ENCODE data around the gene AGFG1.

AGFG1 gene

GRCh38 chr2:227454323-227454860 is 17.6 kb upstream of the AGFG1 start:
- TF ChIP-seq REST (IDR thresholded peaks at IDR 0.05; ENCODE audit: insufficient read depth in 1 of 2, low read depth in 2 of 2, low read length in 2 of 2) (no peak), TAF1 (IDR thresholded peaks at IDR 0.05; ENCODE audit: borderline replicate concordance, insufficient read depth, low read length) (no peak), SIN3A (IDR thresholded peaks at IDR 0.05; ENCODE audit: borderline replicate concordance, insufficient read depth, low read length) (no peak), FOXP2 (optimal IDR thresholded peaks at IDR 0.05; ENCODE audit: borderline replicate concordance, extremely low read depth, extremely low read length, insufficient read depth) (no peak), POLR2AphosphoS5 (IDR thresholded peaks at IDR 0.05; ENCODE audit: low read depth, low read length) (no peak)

GRCh38 chr2:227455200-227455599 is 16.8 kb upstream of the AGFG1 start:
- no peak for TF ChIP-seq FOXP2 (optimal IDR thresholded peaks at IDR 0.05; ENCODE audit: borderline replicate concordance, extremely low read depth, extremely low read length, insufficient read depth)
- TF ChIP-seq SIN3A (IDR thresholded peaks at IDR 0.05; ENCODE audit: borderline replicate concordance, insufficient read depth, low read length) = no peak
- no peak for TF ChIP-seq REST (IDR thresholded peaks at IDR 0.05; ENCODE audit: insufficient read depth in 1 of 2, low read depth in 2 of 2, low read length in 2 of 2)
- TF ChIP-seq TAF1 (IDR thresholded peaks at IDR 0.05; ENCODE audit: borderline replicate concordance, insufficient read depth, low read length) = no peak
- TF ChIP-seq POLR2AphosphoS5 (IDR thresholded peaks at IDR 0.05; ENCODE audit: low read depth, low read length) = no peak

- TF ChIP-seq FOXP2 (optimal IDR thresholded peaks at IDR 0.05; ENCODE audit: borderline replicate concordance, extremely low read depth, extremely low read length, insufficient read depth) (no peak), TAF1 (IDR thresholded peaks at IDR 0.05; ENCODE audit: borderline replicate concordance, insufficient read depth, low read length) (no peak), POLR2AphosphoS5 (IDR thresholded peaks at IDR 0.05; ENCODE audit: low read depth, low read length) (no peak), REST (IDR thresholded peaks at IDR 0.05; ENCODE audit: insufficient read depth in 1 of 2, low read depth in 2 of 2, low read length in 2 of 2) (no peak), SIN3A (IDR thresholded peaks at IDR 0.05; ENCODE audit: borderline replicate concordance, insufficient read depth, low read length) (no peak)
Observed at GRCh38 chr2:227456102-227456501, 15.9 kb upstream of the AGFG1 start.

GRCh38 chr2:227456772-227457171 is 15.2 kb upstream of the AGFG1 start:
- TF ChIP-seq SIN3A (IDR thresholded peaks at IDR 0.05; ENCODE audit: borderline replicate concordance, insufficient read depth, low read length) (no peak), FOXP2 (optimal IDR thresholded peaks at IDR 0.05; ENCODE audit: borderline replicate concordance, extremely low read depth, extremely low read length, insufficient read depth) (no peak), REST (IDR thresholded peaks at IDR 0.05; ENCODE audit: insufficient read depth in 1 of 2, low read depth in 2 of 2, low read length in 2 of 2) (no peak), TAF1 (IDR thresholded peaks at IDR 0.05; ENCODE audit: borderline replicate concordance, insufficient read depth, low read length) (no peak), POLR2AphosphoS5 (IDR thresholded peaks at IDR 0.05; ENCODE audit: low read depth, low read length) (no peak)
